NB4 (cell line): Measurements from ENCODE around the gene TMEM273.

ENCODE experiments used
- MYC ChIP-seq: IDR thresholded peaks from 2 replicates; pipeline ENCODE4 v1.6.1; 2011; ENCODE audit warnings: low read depth, low read length
- POLR2A ChIP-seq: IDR thresholded peaks from 2 replicates; pipeline ENCODE4 v1.6.1; 2011; ENCODE audit warnings: mild to moderate bottlenecking; ENCODE audit not compliant: insufficient read length; ENCODE audit errors: extremely low read depth
- TF ChIP-seq, protein P1 (sequence below): IDR thresholded peaks from one replicate; pipeline ENCODE4 v1.5.1; 2012; ENCODE audit warnings: low read depth, low read length
- TF ChIP-seq, protein P2 (sequence below): IDR thresholded peaks from 2 replicates; pipeline ENCODE4 v1.6.1; 2011; ENCODE audit warnings: low read depth, low read length

DNA sequence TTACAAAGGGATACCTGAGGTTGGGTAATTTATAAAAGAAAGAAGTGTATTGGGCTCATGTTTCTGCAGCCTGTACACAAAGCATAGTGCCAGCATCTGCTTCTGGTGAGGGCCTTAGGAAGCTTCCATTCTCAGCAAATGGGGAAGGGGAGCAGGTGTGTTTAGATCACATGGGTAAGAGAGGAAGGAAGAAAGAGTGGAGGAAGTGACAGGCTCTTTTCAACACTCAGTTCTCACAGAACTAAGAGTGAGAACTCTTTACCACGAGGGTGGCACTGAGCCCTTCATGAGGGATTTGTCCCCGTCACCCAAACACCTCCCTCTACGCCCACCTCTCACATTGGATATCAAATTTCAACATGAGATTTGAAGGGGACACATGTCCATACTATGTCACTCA, 53.9 kb downstream of the TMEM273 start:
- TF ChIP-seq POLR2A (no peak), MYC (no peak)
- TF ChIP-seq, protein P1, sequence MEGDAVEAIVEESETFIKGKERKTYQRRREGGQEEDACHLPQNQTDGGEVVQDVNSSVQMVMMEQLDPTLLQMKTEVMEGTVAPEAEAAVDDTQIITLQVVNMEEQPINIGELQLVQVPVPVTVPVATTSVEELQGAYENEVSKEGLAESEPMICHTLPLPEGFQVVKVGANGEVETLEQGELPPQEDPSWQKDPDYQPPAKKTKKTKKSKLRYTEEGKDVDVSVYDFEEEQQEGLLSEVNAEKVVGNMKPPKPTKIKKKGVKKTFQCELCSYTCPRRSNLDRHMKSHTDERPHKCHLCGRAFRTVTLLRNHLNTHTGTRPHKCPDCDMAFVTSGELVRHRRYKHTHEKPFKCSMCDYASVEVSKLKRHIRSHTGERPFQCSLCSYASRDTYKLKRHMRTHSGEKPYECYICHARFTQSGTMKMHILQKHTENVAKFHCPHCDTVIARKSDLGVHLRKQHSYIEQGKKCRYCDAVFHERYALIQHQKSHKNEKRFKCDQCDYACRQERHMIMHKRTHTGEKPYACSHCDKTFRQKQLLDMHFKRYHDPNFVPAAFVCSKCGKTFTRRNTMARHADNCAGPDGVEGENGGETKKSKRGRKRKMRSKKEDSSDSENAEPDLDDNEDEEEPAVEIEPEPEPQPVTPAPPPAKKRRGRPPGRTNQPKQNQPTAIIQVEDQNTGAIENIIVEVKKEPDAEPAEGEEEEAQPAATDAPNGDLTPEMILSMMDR: no peak
- TF ChIP-seq, protein P2, sequence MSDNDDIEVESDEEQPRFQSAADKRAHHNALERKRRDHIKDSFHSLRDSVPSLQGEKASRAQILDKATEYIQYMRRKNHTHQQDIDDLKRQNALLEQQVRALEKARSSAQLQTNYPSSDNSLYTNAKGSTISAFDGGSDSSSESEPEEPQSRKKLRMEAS: no peak
